ENCODE data around the gene MAP6.

DNA sequence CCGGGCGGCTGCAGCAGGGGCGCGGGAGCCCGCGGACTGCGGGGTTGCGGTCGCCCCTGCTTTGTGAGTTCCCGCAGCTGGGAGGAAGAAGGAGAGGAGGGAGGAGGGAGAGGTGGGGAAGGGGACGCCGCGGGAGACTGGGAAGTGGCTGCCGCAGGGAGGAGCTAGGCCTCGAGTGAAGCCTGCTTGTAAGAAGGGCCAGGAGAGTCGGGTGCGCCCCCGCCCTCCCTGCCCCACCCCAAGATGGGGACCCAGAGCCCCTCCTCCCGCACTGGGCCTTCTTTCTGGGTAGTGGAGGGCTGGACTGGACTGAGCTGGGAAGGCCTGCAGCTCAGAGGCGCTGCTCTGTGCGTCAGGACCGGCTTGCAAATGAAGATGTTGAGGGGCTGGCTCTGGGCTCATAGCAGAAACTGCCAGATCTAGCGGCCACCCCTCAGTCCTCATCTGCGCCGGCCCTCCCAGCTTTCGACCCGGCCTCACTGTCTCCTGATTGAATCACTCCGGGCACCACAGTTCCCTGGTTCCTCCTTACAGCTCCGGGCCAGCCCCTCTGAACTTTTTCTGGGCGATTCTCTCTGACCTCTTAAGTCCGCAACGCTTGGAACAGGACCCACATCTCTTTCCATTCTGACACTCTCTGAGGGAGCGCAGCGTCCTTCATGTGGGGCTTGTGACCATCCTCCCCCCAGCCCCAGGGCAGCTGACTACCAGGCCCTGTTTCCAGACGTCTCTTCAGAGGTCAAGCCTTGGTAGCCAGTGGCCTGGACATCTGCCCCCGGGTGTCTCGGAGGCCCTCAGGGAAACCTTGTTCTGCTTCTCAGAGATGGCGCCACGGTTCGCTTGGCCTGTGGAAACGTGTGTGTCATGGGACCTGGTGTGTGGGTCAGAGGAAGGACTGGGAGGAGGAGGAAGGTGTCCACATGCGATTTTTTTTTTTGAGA, 84.8 kb downstream of the MAP6 start:
- TF ChIP-seq, protein P1, sequence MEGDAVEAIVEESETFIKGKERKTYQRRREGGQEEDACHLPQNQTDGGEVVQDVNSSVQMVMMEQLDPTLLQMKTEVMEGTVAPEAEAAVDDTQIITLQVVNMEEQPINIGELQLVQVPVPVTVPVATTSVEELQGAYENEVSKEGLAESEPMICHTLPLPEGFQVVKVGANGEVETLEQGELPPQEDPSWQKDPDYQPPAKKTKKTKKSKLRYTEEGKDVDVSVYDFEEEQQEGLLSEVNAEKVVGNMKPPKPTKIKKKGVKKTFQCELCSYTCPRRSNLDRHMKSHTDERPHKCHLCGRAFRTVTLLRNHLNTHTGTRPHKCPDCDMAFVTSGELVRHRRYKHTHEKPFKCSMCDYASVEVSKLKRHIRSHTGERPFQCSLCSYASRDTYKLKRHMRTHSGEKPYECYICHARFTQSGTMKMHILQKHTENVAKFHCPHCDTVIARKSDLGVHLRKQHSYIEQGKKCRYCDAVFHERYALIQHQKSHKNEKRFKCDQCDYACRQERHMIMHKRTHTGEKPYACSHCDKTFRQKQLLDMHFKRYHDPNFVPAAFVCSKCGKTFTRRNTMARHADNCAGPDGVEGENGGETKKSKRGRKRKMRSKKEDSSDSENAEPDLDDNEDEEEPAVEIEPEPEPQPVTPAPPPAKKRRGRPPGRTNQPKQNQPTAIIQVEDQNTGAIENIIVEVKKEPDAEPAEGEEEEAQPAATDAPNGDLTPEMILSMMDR (IDR thresholded peaks at IDR 0.05), result no peak
- no peak for TF ChIP-seq POLR2A (IDR thresholded peaks at IDR 0.05)
